BJ (cell line): ENCODE measurements around the gene MED25. TPM values are rescaled to one million over a fixed set of nuclear protein-coding genes. Genes with fewer than 3 reads are reported as not detected.

Experiments
- CTCF ChIA-PET: fragments of 350-600 bp; formaldehyde crosslinking; extraction: SDS; loops from one replicate; lab custom pipeline; 2021; ENCODE audit warnings: antibody characterized with exemption, inconsistent platforms; lab: Yijun Ruan, JAX
- POLR2A ChIA-PET: fragments of 300-600 bp; sonication (Branson Sonifier 250); formaldehyde crosslinking; extraction: SDS; loops from one replicate; lab custom pipeline; 2021; ENCODE audit warnings: antibody characterized with exemption; lab: Charles Lee
- DNase-seq: peaks from one replicate; pipeline ENCODE4 v3.0.0-alpha.2; 2011; ENCODE audit warnings: low read depth
- H3K27me3 ChIP-seq: 2 replicates; pipeline ENCODE4 v1.6.0; 2011; ENCODE audit warnings: low read length; ENCODE audit not compliant: control insufficient read depth, insufficient read depth
- H3K36me3 ChIP-seq: 2 replicates; pipeline ENCODE4 v1.5.1; 2011; ENCODE audit warnings: low read length; ENCODE audit not compliant: control insufficient read depth, insufficient read depth
- H3K4me3 ChIP-seq: 2 replicates; pipeline ENCODE4 v1.5.1; 2011; ENCODE audit warnings: low read depth, mild to moderate bottlenecking, control low read depth, low read length
- CTCF ChIP-seq: IDR thresholded peaks from 2 replicates; pipeline ENCODE4 v1.5.1; 2011; ENCODE audit warnings: low read depth, mild to moderate bottlenecking, control low read depth, inconsistent platforms, low read length, moderate library complexity; ENCODE audit not compliant: insufficient read depth
- polyA plus RNA-seq: library from polyadenylated mRNA; depleted of rRNA; stranded (reverse); fragments of >200 nt; gene quantifications from 2 replicates; pipeline ENCODE4 v1.2.3, GENCODE V29; 2011

The MED25 gene
- polyA plus RNA-seq, 1 experiment: 27.7 TPM

DNA sequence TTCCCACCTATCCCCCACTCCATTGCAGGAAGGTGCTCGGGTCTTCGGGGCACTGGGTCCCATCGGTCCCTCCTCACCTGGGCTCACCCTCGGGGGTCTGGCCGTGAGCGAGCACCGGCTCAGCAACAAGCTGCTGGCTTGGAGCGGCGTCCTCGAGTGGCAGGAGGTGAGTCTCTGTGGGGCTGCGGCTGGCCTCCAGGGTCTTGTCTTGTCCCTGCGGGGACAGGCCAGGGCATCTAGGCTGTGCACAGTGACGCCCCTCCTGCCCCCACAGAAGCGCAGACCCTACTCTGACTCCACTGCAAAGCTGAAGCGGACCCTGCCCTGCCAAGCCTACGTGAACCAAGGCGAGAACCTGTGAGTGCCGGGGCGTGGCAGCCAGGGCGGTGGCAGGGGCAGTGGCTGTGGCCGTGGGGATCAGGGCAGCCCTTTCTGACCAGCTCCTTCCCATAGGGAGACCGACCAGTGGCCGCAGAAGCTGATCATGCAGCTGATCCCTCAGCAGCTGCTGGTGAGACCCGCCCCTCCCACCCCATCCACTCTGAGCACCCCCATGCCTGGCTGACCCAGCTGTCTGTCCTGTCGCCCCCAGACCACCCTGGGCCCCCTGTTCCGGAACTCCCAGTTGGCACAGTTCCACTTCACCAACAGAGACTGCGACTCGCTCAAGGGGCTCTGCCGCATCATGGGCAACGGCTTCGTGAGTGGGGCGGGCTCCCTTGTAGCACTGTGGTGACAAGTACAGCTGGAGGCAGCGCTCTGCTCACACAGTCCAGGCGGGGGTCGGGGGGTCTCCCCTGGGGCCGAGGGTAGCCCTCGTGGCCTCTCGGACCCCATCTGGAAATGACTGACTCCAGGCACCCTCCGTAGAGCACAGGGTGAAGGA, 36.5 kb downstream of the MED25 start:
- POLR2A ChIA-PET: no interaction called here
- CTCF ChIA-PET: interaction anchor here (1.3 kb wide), 1 partner anchor 8 kb away, joined by 3 read pairs; no protein-coding TSS in a partner anchor
- TF ChIP-seq CTCF: no peak

GRCh38 chr19:49855277-49855675, 37.2 kb downstream of the MED25 start:
- ChIA-PET CTCF (no interaction called here), POLR2A (no interaction called here)
- DNase-seq: no peak
- peaks cover 43% of the 10 kb centered on the region for H3K36me3 ChIP-seq
- TF ChIP-seq CTCF: no peak
- no peaks in the 10 kb centered on the region for H3K27me3 ChIP-seq
- H3K4me3 ChIP-seq: no peak overlapping the region

More for the DNA sequence above, 36.5 kb downstream of the MED25 start:
- DNase-seq: no peak
- Histone ChIP-seq H3K27me3 (no peaks in the 10 kb centered on the region), H3K36me3 (peaks cover 39% of the 10 kb centered on the region), H3K4me3 (no peak overlapping the region)

- TF ChIP-seq CTCF: no peak
- H3K4me3 ChIP-seq: no peak overlapping the region
- DNase-seq: no peak
- CTCF ChIA-PET: no interaction called here
- POLR2A ChIA-PET: no interaction called here
- H3K27me3 ChIP-seq: no peaks in the 10 kb centered on the region
- H3K36me3 ChIP-seq: peaks cover 49% of the 10 kb centered on the region
Measured at GRCh38 chr19:49855676-49856573, 37.8 kb downstream of the MED25 start.

- no peak for DNase-seq
- TF ChIP-seq CTCF: no peak
- H3K27me3 ChIP-seq: no peaks in the 10 kb centered on the region
- ChIA-PET CTCF (no interaction called here), POLR2A (no interaction called here)
- peaks cover 51% of the 10 kb centered on the region for H3K36me3 ChIP-seq
- no peak overlapping the region for H3K4me3 ChIP-seq
Measured at GRCh38 chr19:49856574-49857021, 38.5 kb downstream of the MED25 start.
